ENCODE data around the gene CACNA2D1.

GRCh38 chr7:82264783-82265305 lies 178.7 kb downstream of the CACNA2D1 start:
- TF ChIP-seq CTCF (conservative IDR thresholded peaks at IDR 0.05; ENCODE audit: low read depth, low read length): no peak
- TF ChIP-seq EZH2phosphoT487 (IDR thresholded peaks at IDR 0.05; ENCODE audit: borderline replicate concordance, low read length): no peak

All from PC-3 (cell line).